DOHH2 (cell line): ENCODE measurements around the gene EVC.
"Not testable (repeated sequence)": the region's sequence is repeated elsewhere in the genome, so short reads cannot be mapped to it uniquely, and the experiment has no call there.

Experiments
- H3F3A ChIP-seq: fragments of 200-600 bp; sonication (generic), shearing (Covaris generic); 2 replicates; pipeline ENCODE4 v1.6.0; 2016; ENCODE audit warnings: antibody characterized with exemption, mild to moderate bottlenecking; ENCODE audit not compliant: control insufficient read depth, insufficient read depth
- H3K27ac ChIP-seq: fragments of 200-600 bp; sonication (generic); 2 replicates; pipeline ENCODE4 v1.5.1; 2014; ENCODE audit warnings: low read depth, mild to moderate bottlenecking, low read length, moderate library complexity
- H3K27me3 ChIP-seq: fragments of 200-600 bp; sonication (generic); 2 replicates; pipeline ENCODE4 v1.6.1; 2014; ENCODE audit warnings: mild to moderate bottlenecking, low read length, mixed read lengths; ENCODE audit not compliant: control insufficient read depth
- H3K36me3 ChIP-seq: fragments of 200-600 bp; sonication (generic); 2 replicates; pipeline ENCODE4 v1.6.1; 2014; ENCODE audit warnings: mild to moderate bottlenecking, low read length, moderate library complexity, mixed read lengths; ENCODE audit not compliant: control insufficient read depth
- H3K4me1 ChIP-seq: fragments of 200-600 bp; sonication (generic); 2 replicates; pipeline ENCODE4 v1.6.1; 2014; ENCODE audit warnings: mild to moderate bottlenecking, low read length, mixed read lengths; ENCODE audit not compliant: control insufficient read depth
- H3K4me2 ChIP-seq: fragments of 200-600 bp; sonication (generic); 2 replicates; pipeline ENCODE4 v1.6.0; 2014; ENCODE audit warnings: mild to moderate bottlenecking, low read length, moderate library complexity
- H3K4me3 ChIP-seq: fragments of 200-600 bp; sonication (generic); 2 replicates; pipeline ENCODE4 v1.5.1; 2014; ENCODE audit warnings: mild to moderate bottlenecking, low read length, mixed read lengths
- H3K79me2 ChIP-seq: fragments of 200-600 bp; sonication (generic); 2 replicates; pipeline ENCODE4 v1.6.1; 2014; ENCODE audit warnings: mild to moderate bottlenecking, low read length, mixed read lengths; ENCODE audit not compliant: control insufficient read depth
- H3K9me2 ChIP-seq: fragments of 200-600 bp; sonication (generic); replicated peaks from 2 replicates; pipeline ENCODE4 v1.6.1; 2014; ENCODE audit warnings: mild to moderate bottlenecking, low read length, mixed read lengths; ENCODE audit not compliant: control insufficient read depth
- H3K9me3 ChIP-seq: fragments of 200-600 bp; sonication (generic); 2 replicates; pipeline ENCODE4 v1.6.1; 2014; ENCODE audit warnings: antibody characterized with exemption, low read length, mixed read lengths; ENCODE audit not compliant: control insufficient read depth, insufficient read depth
- H4K20me1 ChIP-seq: fragments of 200-600 bp; sonication (generic); 2 replicates; pipeline ENCODE4 v1.6.0; 2014; ENCODE audit warnings: low read depth, mild to moderate bottlenecking, antibody characterized with exemption, low read length, moderate library complexity; ENCODE audit not compliant: control insufficient read depth, insufficient read depth
- CTCF ChIP-seq: fragments of 200-600 bp; sonication (generic); IDR thresholded peaks from one replicate; pipeline ENCODE4 v1.5.1; 2014; ENCODE audit warnings: antibody characterized with exemption, mild to moderate bottlenecking, low read depth, low read length; ENCODE audit not compliant: poor library complexity, severe bottlenecking
- EZH2phosphoT487 ChIP-seq: fragments of 200-600 bp; sonication (generic); IDR thresholded peaks from 2 replicates; pipeline ENCODE4 v1.6.1; 2017; ENCODE audit warnings: borderline replicate concordance, mild to moderate bottlenecking, antibody characterized with exemption, low read length, moderate library complexity, mixed read lengths

Gene EVC

GRCh38 chr4:5851637-5852301 lies 140.8 kb downstream of the EVC start:
- Histone ChIP-seq H3K4me1 (no peaks in the 10 kb centered on the region), H3F3A (no peaks in the 10 kb centered on the region), H3K4me2 (no peak overlapping the region), H3K9me3 (no peaks in the 10 kb centered on the region), H4K20me1 (no peaks in the 10 kb centered on the region), H3K9me2 (no peaks in the 10 kb centered on the region), H3K79me2 (no peaks in the 10 kb centered on the region), H3K27me3 (no peaks in the 10 kb centered on the region), H3K36me3 (no peaks in the 10 kb centered on the region), H3K27ac (no peak overlapping the region), H3K4me3 (no peak overlapping the region)
- TF ChIP-seq CTCF, result no peak
- no peak for TF ChIP-seq EZH2phosphoT487

- no peaks in the 10 kb centered on the region for H4K20me1 ChIP-seq
- no peaks in the 10 kb centered on the region for H3K79me2 ChIP-seq
- no peaks in the 10 kb centered on the region for H3K9me3 ChIP-seq
- no peaks in the 10 kb centered on the region for H3K27me3 ChIP-seq
- no peaks in the 10 kb centered on the region for H3K9me2 ChIP-seq
- no peak overlapping the region for H3K27ac ChIP-seq
- H3K4me3 ChIP-seq, result no peak overlapping the region
- TF ChIP-seq CTCF, result no peak
- TF ChIP-seq EZH2phosphoT487, result no peak
- no peaks in the 10 kb centered on the region for H3K4me1 ChIP-seq
- no peak overlapping the region for H3K4me2 ChIP-seq
- no peaks in the 10 kb centered on the region for H3K36me3 ChIP-seq
- H3F3A ChIP-seq, result no peaks in the 10 kb centered on the region
Observed at GRCh38 chr4:5852523-5853202, 141.7 kb downstream of the EVC start.

- H3K4me3 ChIP-seq, result no peak overlapping the region
- H3F3A ChIP-seq, result no peaks in the 10 kb centered on the region
- H3K27me3 ChIP-seq, result no peaks in the 10 kb centered on the region
- TF ChIP-seq CTCF (no peak), EZH2phosphoT487 (no peak)
- H3K9me2 ChIP-seq, result no peaks in the 10 kb centered on the region
- no peaks in the 10 kb centered on the region for H4K20me1 ChIP-seq
- no peak overlapping the region for H3K27ac ChIP-seq
- no peak overlapping the region for H3K4me2 ChIP-seq
- no peaks in the 10 kb centered on the region for H3K4me1 ChIP-seq
- H3K79me2 ChIP-seq, result no peaks in the 10 kb centered on the region
- peaks cover 1% of the 10 kb centered on the region; the same call in 1 of the 2 replicates for H3K9me3 ChIP-seq
- no peaks in the 10 kb centered on the region for H3K36me3 ChIP-seq
Observed at GRCh38 chr4:5854929-5855328, 143.9 kb downstream of the EVC start.

- H3K79me2 ChIP-seq, H3K4me3 ChIP-seq, H3K27ac ChIP-seq, H3K4me1 ChIP-seq, H3F3A ChIP-seq, H3K4me2 ChIP-seq, H3K27me3 ChIP-seq, H3K9me3 ChIP-seq, H4K20me1 ChIP-seq, H3K9me2 ChIP-seq, H3K36me3 ChIP-seq: not testable (repeated sequence)
Observed at GRCh38 chr4:5856362-5856761, 145.4 kb downstream of the EVC start.
